Left ventricle myocardium superior (tissue), 1 donor: ENCODE measurements around the gene PPP1R36. TPM values are rescaled to one million over a fixed set of nuclear protein-coding genes. Genes with fewer than 3 reads are reported as not detected.

Experiments
- ATAC-seq: fragments of 200-7000 bp; cut with Tn5 transposase; one replicate; pipeline ENCODE4 v1.9.1; 2020; ENCODE audit warnings: mild to moderate bottlenecking, moderate library complexity
- DNase-seq: peaks from one replicate; pipeline ENCODE4 v3.0.0-alpha.2; 2020
- intact Hi-C: fragments of 100-400 bp; cut with micrococcal nuclease; formaldehyde crosslinking; loops from one replicate; pipeline ENCODE4 v1.11.0; 2022
- long read RNA-seq: library from polyadenylated mRNA; unstranded; transcript quantifications from one replicate; pipeline ENCODE4 v2.0.0, GENCODE V29; 2021
- total RNA-seq: library from RNA; stranded (reverse); fragmentation: NEBNext Ultra II Directional; extraction: Animal tissue kit (Norgen Biotek cat#: 25700); gene quantifications from one replicate; pipeline ENCODE4 v1.2.1, GENCODE V29; 2021
- donor health status: DM: no; HTN: yes; CAD: no; lungs with severe emphysema.

PPP1R36 gene
- total RNA-seq = not detected
- long read RNA-seq, partial matches to known transcripts = 0 of 1 reads
- long read RNA-seq, other reads (novel, unspliced or antisense) = 1 of 1 reads

GRCh38 chr14:64549791-64550620, at the start of gene PPP1R36:
TSS of gene PPP1R36 (plus strand) at chr14:64549961. CDS start at chr14:64549998, 37 bp downstream.
- DNase-seq (peak; percentile 70), ATAC-seq (peak; percentile 96)
- intact Hi-C loops = loop anchor here (10.0 kb wide), 1 partner anchor 85 kb away; no protein-coding TSS in a partner anchor

GRCh38 chr14:64500088-64500487, 49.7 kb upstream of the PPP1R36 start:
- intact Hi-C loops = no loop called here
- no peak for ATAC-seq

GRCh38 chr14:64501411-64502171, 48.2 kb upstream of the PPP1R36 start:
- DNase-seq (peak; percentile 61), ATAC-seq (peak; percentile 24)
- intact Hi-C loops = no loop called here

More at GRCh38 chr14:64500088-64500487, 49.7 kb upstream of the PPP1R36 start:
- DNase-seq = no peak

- ATAC-seq = no peak
- intact Hi-C loops = no loop called here
- DNase-seq = no peak
Observed at GRCh38 chr14:64502456-64502855, 47.3 kb upstream of the PPP1R36 start.

- DNase-seq = no peak
- intact Hi-C loops = no loop called here
Observed at GRCh38 chr14:64502887-64503433, 46.8 kb upstream of the PPP1R36 start.

GRCh38 chr14:64503434-64504309, 46.1 kb upstream of the PPP1R36 start, which contains the start of gene ZBTB25:
TSS of gene ZBTB25 (minus strand) at chr14:64503838. CDS start at chr14:64490533, 13,305 bp downstream.
- intact Hi-C loops = no loop called here
- peak; percentile 95 for DNase-seq

More at GRCh38 chr14:64502887-64503433, 46.8 kb upstream of the PPP1R36 start:
- peak; percentile 0 for ATAC-seq

GRCh38 chr14:64504310-64504896, 45.4 kb upstream of the PPP1R36 start, which contains the start of gene ZBTB1:
TSS of gene ZBTB1 (plus strand) at chr14:64504770. CDS start at chr14:64521505, 16,735 bp downstream.
- ATAC-seq (peak; percentile 68), DNase-seq (peak; percentile 92)
- intact Hi-C loops = no loop called here

More at GRCh38 chr14:64503434-64504309, 46.1 kb upstream of the PPP1R36 start, which contains the start of gene ZBTB25:
- ATAC-seq = peak; percentile 81

GRCh38 chr14:64504897-64505794, 44.6 kb upstream of the PPP1R36 start:
- peak; percentile 61 for ATAC-seq
- peak; percentile 93 for DNase-seq
- intact Hi-C loops = no loop called here

GRCh38 chr14:64506721-64507120, 43.0 kb upstream of the PPP1R36 start:
- intact Hi-C loops = no loop called here
- DNase-seq (no peak), ATAC-seq (no peak)

- no peak for DNase-seq
- no peak for ATAC-seq
- intact Hi-C loops = no loop called here
Observed at GRCh38 chr14:64507376-64508156, 42.2 kb upstream of the PPP1R36 start.

- no peak for ATAC-seq
- intact Hi-C loops = no loop called here
- DNase-seq = no peak
Observed at GRCh38 chr14:64508215-64508776, 41.5 kb upstream of the PPP1R36 start.

GRCh38 chr14:64509036-64509435, 40.7 kb upstream of the PPP1R36 start:
- intact Hi-C loops = no loop called here
- ATAC-seq (no peak), DNase-seq (no peak)

GRCh38 chr14:64510825-64511671, 38.7 kb upstream of the PPP1R36 start:
- DNase-seq (no peak), ATAC-seq (peak; percentile 59)
- intact Hi-C loops = no loop called here

- intact Hi-C loops = no loop called here
- DNase-seq (no peak), ATAC-seq (no peak)
Observed at GRCh38 chr14:64513271-64513670, 36.5 kb upstream of the PPP1R36 start.

GRCh38 chr14:64515053-64515452, 34.7 kb upstream of the PPP1R36 start:
- intact Hi-C loops = no loop called here
- DNase-seq (no peak), ATAC-seq (peak; percentile 44)
